Non-pigmented ciliary epithelial cell (primary cell): ENCODE measurements around the gene SPHK2.
"Not testable (repeated sequence)": the region's sequence is repeated elsewhere in the genome, so short reads cannot be mapped to it uniquely, and the experiment has no call there.

Source experiments
- DNase-seq: peaks from one replicate; pipeline ENCODE4 v3.0.0-alpha.2; 2010; ENCODE audit warnings: low read depth

Gene SPHK2

GRCh38 chr19:48624791-48625723 is 5.8 kb downstream of the SPHK2 start:
- DNase-seq: no peak

GRCh38 chr19:48625891-48626327 is 6.6 kb downstream of the SPHK2 start:
- DNase-seq: no peak

- DNase-seq: no peak
These were observed 8.0 kb downstream of the SPHK2 start for GRCh38 chr19:48627201-48627864.

GRCh38 chr19:48627865-48628314 is 8.6 kb downstream of the SPHK2 start:
- no peak for DNase-seq

- no peak for DNase-seq
These were observed 9.4 kb downstream of the SPHK2 start for GRCh38 chr19:48628486-48629296.

- no peak for DNase-seq
These were observed 9.9 kb downstream of the SPHK2 start for GRCh38 chr19:48629297-48629598.

GRCh38 chr19:48629599-48630295 is 10.4 kb downstream of the SPHK2 start:
- DNase-seq: no peak

- DNase-seq: no peak
These were observed 11.2 kb downstream of the SPHK2 start for GRCh38 chr19:48630296-48631063.

- no peak for DNase-seq
These were observed 11.9 kb downstream of the SPHK2 start for GRCh38 chr19:48631225-48631624.

- not testable (repeated sequence) for DNase-seq
These were observed 13.0 kb downstream of the SPHK2 start for GRCh38 chr19:48632286-48632685.

GRCh38 chr19:48632692-48633147 is 13.4 kb downstream of the SPHK2 start:
- DNase-seq: no peak

GRCh38 chr19:48633148-48634035 is 14.1 kb downstream of the SPHK2 start:
- DNase-seq: no peak

GRCh38 chr19:48634036-48634342 is 14.7 kb downstream of the SPHK2 start:
- no peak for DNase-seq

GRCh38 chr19:48634424-48635262 is 15.3 kb downstream of the SPHK2 start:
- no peak for DNase-seq

- no peak for DNase-seq
These were observed 16.1 kb downstream of the SPHK2 start for GRCh38 chr19:48635263-48635965.

- no peak for DNase-seq
These were observed 16.9 kb downstream of the SPHK2 start for GRCh38 chr19:48635966-48636858.

GRCh38 chr19:48636859-48637448 is 17.6 kb downstream of the SPHK2 start, which contains the start of gene DBP:
TSS of gene DBP (minus strand) at chr19:48637379. CDS start at chr19:48636994, 385 bp downstream.
- no peak for DNase-seq
